KOPT-K1 (cell line): ENCODE results near the gene RNASEH2A.
"Not testable (repeated sequence)": the region's sequence is repeated elsewhere in the genome, so short reads cannot be mapped to it uniquely, and the experiment has no call there.

Experiments used
- H3K27ac ChIP-seq: fragments of 200-600 bp; sonication (generic); 2 replicates; pipeline ENCODE4 v1.5.1; 2016; ENCODE audit warnings: antibody characterized with exemption, mild to moderate bottlenecking, low read depth, low read length; ENCODE audit not compliant: poor library complexity, severe bottlenecking
- H3K36me3 ChIP-seq: fragments of 200-600 bp; sonication (generic); 2 replicates; pipeline ENCODE4 v1.5.1; 2017; ENCODE audit warnings: antibody characterized with exemption, mild to moderate bottlenecking, low read length, moderate library complexity; ENCODE audit not compliant: insufficient read depth
- H3K9me3 ChIP-seq: fragments of 200-600 bp; sonication (generic); 2 replicates; pipeline ENCODE4 v1.5.1; 2017; ENCODE audit warnings: antibody characterized with exemption, low read length, mild to moderate bottlenecking; ENCODE audit not compliant: insufficient read depth, poor library complexity, severe bottlenecking

RNASEH2A gene

DNA sequence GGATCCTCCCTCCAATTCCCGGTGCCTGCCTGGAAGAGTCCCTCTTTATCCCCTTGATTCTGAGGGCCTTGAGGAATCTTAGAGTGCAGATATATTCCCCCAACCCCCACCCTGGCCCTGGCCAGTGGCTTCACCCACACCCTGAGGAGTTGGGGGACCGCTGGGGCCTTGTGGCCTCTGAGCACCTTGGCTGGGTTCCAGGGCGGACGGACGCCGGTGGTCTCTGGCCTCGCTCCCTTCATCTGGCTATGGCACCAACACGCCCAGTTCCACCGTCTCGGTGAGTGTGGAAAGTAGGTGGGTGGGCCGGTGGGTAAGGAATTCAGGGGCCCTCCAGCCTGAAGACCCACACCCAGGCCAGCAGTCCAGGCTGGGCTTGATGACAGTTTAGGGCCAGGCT lies 36.9 kb downstream of the RNASEH2A start:
- no peak overlapping the region for H3K27ac ChIP-seq
- H3K36me3 ChIP-seq = no peaks in the 10 kb centered on the region

DNA sequence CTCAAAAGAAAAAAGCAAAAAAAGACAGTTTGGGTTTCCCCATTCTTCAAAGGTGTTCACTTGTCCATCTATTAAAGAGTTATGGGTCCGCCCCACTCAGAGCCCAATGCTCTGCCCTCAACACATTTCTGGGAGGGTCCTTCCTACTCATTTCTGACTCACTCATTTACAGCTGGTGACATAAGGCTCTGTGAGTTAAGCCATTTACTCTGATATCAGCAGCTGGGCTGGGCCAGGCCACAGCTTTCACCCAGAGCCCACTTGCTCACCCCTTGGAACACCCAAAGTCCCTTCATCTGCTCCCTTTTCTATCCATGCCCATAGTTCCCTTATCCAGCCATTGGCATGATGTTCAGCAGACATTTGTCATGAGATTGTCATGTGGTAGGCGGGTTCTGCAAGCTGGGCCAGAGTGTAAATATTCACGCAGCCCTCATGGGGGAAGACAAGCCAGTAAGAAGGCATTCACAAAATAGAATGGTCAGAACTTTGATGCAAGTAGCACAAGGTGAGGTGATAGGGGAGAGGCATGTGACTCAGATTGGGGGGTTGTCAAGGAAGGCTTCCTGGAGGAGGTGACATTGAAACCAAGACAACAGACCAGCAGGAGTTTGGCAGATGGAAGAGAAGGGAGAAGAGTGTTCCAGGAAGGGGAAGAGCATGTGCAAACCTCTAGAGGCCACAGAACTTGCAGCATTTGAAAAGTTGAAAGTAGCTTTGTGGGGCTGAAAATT lies 37.8 kb downstream of the RNASEH2A start:
- no peaks in the 10 kb centered on the region for H3K36me3 ChIP-seq

More for the DNA sequence above, 36.9 kb downstream of the RNASEH2A start:
- H3K9me3 ChIP-seq = no peaks in the 10 kb centered on the region

GRCh38 chr19:12846613-12847012 lies 40.2 kb downstream of the RNASEH2A start:
- H3K9me3 ChIP-seq, H3K27ac ChIP-seq, H3K36me3 ChIP-seq: not testable (repeated sequence)

More for the DNA sequence above, 37.8 kb downstream of the RNASEH2A start:
- H3K27ac ChIP-seq = no peak overlapping the region
- H3K9me3 ChIP-seq = no peaks in the 10 kb centered on the region

DNA sequence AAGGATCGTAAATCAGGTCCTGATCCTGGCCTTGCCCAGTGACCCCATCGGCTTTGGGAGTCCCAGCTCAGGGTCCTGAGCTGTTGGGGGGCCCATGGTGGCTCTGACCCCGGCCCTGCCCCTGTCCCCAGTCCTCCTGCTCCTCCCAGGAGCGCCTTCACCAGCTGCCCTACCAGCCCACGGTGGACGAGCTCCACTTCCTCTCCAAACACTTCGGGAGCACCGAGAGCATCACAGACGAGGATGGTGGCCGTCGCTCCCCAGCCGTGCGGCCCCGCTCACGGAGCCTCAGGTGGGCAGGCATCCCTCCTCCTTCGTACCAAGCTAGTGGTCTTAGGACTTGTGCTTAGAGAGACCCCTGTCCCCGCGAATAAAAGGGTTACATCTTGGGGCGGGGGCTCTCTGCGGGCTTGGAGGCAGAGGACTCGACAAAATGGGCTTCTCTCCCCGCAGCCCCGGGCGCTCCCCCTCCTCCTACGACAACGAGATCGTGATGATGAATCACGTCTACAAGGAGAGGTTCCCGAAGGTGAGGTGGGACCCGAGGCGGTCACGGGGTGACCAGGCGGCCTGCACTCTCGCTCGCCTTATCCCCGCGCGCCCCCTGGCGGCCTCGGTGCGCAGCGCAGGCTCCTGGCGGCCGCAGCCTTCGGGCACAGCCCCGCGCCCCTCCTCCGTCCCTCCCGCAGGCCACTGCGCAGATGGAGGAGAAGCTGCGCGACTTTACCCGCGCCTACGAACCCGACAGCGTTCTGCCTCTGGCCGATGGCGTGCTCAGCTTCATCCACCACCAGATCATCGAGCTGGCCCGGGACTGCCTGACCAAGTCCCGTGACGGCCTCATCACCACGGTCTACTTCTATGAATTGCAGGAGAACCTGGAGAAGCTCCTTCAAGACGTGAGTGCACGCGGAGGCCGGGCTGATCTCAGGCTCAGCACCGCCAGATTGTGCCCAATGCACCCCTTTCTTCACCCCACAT lies 41.1 kb downstream of the RNASEH2A start:
- no peak overlapping the region for H3K27ac ChIP-seq
- no peaks in the 10 kb centered on the region for H3K9me3 ChIP-seq
- no peaks in the 10 kb centered on the region for H3K36me3 ChIP-seq

DNA sequence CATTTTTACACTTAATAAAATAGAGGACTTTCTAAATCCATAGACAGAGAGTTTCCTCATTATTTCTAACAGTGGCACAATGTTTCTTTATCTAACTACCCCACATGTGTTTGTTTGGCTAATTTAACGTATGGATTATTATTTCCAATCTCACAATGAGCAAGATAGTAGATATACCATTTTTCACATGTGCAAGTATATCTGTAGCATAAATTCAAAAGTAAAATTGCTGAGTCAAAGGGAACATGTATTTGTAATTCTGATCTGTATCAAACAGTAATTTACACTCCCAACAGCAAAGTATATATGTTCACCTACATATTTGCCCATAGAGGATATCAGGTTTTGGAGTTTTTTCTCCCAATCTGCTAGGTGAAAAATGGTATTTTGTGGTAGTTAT lies 50.3 kb downstream of the RNASEH2A start:
- Histone ChIP-seq H3K36me3 (no peaks in the 10 kb centered on the region), H3K27ac (no peak overlapping the region), H3K9me3 (no peaks in the 10 kb centered on the region)

DNA sequence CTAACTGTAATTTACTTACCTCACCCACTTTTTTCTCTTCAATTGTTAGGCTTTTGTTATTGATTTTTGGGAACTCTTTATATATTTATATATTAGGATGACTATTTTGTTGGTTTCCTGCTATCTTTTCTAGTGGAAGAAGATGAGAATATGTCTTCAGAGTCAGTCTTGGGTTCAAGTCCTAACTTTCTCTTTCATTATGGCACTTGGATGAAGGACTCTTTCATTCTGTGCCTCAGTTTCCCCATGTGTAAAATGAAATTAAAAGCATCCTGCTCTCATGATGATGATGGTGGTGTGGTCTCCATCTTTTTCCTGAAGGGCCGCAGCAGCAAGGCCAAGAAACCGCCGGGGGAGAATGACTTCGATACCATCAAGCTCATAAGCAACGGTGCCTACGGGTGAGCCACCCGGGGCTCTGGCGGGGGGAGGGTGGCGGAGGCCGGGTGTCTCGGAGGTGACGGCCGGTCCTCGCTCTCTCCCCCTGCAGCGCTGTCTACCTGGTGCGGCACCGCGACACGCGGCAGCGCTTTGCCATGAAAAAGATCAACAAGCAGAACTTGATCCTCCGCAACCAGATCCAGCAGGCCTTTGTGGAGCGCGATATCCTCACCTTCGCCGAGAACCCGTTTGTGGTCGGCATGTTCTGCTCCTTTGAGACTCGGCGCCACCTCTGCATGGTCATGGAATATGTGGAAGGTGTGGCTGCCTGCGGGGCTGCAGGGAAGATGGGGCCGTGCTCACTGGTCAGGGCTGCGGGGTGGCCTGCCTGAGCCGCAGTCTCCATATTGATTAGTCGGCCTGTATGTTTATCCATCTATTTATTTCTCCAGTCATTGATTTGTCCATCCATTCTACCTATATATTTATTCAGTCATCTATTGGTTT lies 51.9 kb downstream of the RNASEH2A start:
- no peaks in the 10 kb centered on the region for H3K9me3 ChIP-seq
- H3K36me3 ChIP-seq = no peaks in the 10 kb centered on the region
- no peak overlapping the region for H3K27ac ChIP-seq

GRCh38 chr19:12859546-12859945 lies 53.2 kb downstream of the RNASEH2A start:
- Histone ChIP-seq H3K36me3 (no peaks in the 10 kb centered on the region), H3K9me3 (no peaks in the 10 kb centered on the region), H3K27ac (no peak overlapping the region)
